ENCODE measurements around the gene BLVRB. TPM values are rescaled to one million over a fixed set of nuclear protein-coding genes. Genes with fewer than 3 reads are reported as not detected.
A peak's percentile ranks its signal among the peaks of the same experiment; 100 is the strongest.

Gene BLVRB
- total and polyA plus RNA-seq, 9 of the 15 experiments (the other 6 are each of a cell fraction or from before 2014, with no cell fraction given), result 81.1 to 749 (median 331) TPM

GRCh38 chr19:40443131-40443999 lies 22.2 kb downstream of the BLVRB start (continued):
- TF ChIP-seq ZNF407 (IDR thresholded peaks at IDR 0.05; ENCODE audit: low read depth) (no peak), MNT (conservative IDR thresholded peaks at IDR 0.05) (peak; percentile 86 to 90), NBN (IDR thresholded peaks at IDR 0.05; ENCODE audit: low read depth) (peak; percentile 60), MBD1 (CRISPR knock-in tag; IDR thresholded peaks at IDR 0.05) (no peak), POLR2AphosphoS5 (IDR thresholded peaks at IDR 0.05; ENCODE audit: control insufficient read depth, insufficient read depth, low read depth, low read length) (peak; percentile 69; the same call in 1 of the 2 replicates), ZBTB1 (CRISPR knock-in tag; IDR thresholded peaks at IDR 0.05; ENCODE audit: borderline replicate concordance, low read depth) (no peak), ZNF512 (tag; IDR thresholded peaks at IDR 0.05) (no peak), SFPQ (IDR thresholded peaks at IDR 0.05; ENCODE audit: low read depth, low read length) (no peak), ZSCAN32 (CRISPR knock-in tag; IDR thresholded peaks at IDR 0.05) (no peak), XRCC3 (IDR thresholded peaks at IDR 0.05) (no peak)

Measured in K562 (cell line).